HuH-7.5 (cell line): Measurements from ENCODE around the gene TMEM141.
A peak's percentile ranks its signal among the peaks of the same experiment; 100 is the strongest.
"Not testable (repeated sequence)": the region's sequence is repeated elsewhere in the genome, so short reads cannot be mapped to it uniquely, and the experiment has no call there.

Source experiments
- DNase-seq: peaks from one replicate; pipeline ENCODE4 v3.0.0; 2011; ENCODE audit warnings: low spot score

TMEM141 gene

DNA sequence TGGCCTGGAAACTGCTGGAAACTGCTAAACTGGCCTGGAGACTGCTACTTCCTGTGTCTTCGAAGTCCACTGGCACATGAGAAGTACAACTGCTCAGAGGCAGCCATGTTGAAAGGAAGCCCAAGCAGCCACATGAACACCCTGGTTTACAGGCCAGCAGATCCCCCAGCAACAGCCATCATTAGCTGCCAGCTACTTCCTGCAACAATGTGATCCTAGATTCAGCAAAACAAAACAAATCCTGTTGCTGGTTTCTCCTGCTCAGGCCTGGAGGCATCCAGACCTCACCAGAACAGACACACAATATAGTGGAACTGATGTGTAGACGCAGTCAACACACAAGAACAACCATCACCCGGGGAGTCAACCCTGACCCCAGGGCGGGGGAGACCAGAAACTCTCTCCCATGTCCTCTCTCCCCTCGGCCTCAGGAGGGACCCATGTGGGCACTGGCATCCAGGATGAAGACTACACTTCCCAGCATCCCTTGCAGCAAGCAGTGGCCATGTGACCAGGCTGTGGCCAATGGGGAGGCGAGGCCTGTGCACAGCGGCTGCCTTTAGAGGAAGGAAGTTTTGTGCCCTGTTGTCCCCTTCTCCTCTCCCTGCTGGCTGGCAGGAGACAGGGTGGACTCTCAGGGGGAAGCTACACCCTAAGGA lies 17.6 kb upstream of the TMEM141 start:
- DNase-seq = no peak

DNA sequence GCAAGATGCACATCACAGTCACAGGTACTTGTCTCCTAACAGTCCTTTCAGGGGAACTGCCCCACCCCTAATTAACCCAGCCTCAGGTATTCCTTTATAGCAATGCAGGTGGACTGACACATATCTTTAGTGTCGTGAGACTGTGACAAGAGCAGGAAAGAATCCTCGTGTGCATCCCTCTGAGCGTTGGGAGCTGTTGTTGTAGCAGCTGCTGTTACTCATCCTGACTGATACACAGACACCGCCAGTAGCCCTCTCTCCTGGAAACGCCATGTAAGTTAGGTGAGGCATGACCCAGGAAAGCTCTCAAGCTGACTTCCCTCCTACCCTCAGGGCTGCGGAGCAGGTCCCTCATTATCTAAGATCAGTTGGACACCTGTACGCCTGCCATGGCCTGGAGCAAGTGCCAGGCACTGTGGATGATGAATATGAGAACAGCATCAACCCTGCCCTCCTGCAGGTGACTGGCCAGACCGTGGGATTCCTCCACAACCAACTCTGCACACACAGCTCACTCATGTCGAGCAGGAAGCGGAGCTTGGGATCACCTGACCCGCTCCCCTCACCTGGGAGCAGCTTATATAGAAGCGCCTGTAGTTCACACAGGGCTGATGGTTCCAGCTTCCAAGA lies 16.6 kb upstream of the TMEM141 start:
- no peak for DNase-seq

DNA sequence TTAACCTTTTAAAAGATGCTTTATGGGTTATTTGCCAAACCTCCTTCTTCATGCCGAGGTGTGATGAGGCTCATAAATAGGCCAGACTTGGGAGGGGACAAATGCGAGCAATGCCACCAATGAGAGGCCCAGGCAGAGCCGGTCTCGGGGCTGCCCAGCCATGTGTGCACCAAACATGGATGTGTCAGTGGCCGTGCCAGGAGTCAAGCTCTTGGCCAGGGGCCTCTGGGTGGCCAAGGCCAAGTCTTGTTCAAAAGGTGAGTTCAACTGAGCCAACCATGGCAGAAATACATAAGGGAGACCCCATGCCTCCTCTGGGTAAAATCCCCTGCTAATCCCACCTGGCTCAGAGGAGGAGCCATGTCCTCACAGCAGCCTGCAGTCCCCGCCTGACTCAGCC lies 16.0 kb upstream of the TMEM141 start:
- DNase-seq = no peak

DNA sequence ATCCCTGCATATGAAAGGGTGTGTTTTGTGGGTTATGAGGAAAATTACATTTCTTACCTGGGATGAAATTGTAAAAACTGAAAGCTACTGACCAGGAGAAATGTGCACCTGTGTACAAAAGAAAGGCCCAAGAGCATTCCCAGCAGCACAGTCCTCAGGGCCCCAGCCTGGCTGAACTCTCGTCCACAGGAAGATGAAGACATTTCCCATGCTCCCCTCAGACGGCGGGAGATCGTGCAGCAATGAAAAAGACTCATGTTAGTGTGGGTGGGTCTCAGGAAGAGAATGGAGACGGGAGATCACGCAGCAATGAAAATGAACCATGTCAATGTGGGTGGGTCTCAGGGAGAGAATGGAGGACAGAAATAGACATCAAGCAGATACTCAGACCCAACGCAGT lies 14.2 kb upstream of the TMEM141 start:
- no peak for DNase-seq

DNA sequence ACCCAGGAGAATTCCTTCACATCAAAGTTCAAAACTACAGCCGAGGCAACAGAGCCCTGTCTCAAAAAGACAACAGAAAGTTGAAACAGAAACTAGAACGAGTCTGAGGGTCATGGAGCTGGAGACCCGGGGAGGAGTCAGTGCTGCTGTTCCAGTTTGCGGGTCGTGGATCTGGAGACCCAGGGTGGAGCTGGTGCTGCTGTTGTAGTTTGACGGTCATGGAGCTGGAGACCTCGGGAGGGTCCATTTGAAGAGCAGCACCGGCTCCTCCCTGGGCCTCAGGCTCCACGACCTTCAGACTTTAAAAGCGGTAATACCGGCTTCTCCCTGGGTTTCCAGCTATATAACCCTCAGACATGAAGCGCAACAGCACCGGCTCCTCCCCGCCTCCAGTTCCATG lies 13.8 kb upstream of the TMEM141 start:
- no peak for DNase-seq

DNA sequence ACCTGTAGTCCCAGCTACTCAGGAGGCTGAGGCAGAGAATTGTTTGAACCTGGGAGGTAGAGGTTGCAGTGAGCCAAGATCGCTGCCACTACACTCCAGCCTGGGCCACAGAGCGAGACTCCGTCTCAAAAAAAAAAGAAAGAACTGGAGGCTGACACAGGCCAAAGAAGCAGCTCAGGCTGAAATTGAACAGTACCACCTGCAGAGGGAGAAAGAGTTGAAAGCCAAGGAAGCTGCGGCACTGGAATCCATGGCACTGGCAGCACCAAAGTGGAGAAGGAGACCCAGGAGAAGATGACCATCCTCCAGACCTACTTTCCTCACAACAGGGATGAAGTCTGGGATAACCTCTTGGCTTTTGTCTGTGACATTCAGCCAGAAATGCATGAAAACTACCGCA lies 11.3 kb upstream of the TMEM141 start:
- no peak for DNase-seq

DNA sequence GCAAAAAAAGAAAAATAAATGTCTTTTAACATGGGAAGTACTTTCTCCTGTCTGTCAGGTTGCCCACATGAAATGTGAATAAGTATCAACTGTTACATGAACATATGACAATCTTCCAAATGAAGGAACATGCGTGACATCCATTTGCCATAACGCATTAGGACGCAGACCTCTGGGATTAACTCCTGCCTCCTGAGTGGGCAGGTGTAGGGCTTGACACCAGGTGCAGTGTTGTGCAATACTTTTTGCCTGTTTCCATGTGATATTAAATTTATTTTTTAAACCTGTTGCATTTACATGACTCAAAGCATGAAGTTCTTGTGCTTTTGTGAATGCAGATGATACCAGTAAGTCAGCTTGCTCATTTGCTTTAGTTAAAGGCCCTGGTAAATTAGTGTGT lies 8.7 kb upstream of the TMEM141 start:
- DNase-seq = no peak

DNA sequence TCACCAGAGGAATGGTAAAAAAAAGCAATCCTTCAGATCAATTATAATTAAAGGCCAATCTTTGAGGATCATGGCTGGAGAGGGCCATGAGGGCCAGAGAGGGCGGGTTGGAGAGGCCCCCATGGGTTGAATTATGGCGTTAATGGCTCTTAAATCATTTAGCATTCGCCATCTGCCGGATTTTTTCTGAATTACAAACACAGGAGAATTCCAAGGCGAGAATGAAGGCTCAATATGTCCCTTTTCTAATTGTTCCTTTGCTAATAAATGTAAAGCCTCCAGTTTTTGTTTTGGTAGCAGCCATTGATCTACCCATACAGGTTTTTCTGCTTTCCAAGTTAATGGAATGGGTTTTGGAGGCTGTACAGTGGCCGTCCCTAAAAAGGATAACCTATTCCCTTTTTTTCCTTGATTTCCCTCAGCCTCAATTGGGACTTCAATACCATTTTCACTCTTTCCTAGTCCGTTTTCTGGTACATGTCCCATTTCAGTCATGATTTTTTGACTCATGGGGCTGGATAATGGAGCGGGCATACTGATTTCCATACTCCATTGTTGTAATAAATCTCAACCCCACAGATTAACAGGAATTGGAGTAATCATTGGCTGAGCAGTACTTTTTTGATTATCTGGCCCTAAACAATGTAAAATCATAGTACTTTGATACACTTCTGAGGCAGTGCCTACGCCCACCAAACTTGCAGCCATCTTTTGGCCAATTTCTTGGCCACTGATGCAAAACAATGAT lies 6.7 kb upstream of the TMEM141 start:
- no peak for DNase-seq

DNA sequence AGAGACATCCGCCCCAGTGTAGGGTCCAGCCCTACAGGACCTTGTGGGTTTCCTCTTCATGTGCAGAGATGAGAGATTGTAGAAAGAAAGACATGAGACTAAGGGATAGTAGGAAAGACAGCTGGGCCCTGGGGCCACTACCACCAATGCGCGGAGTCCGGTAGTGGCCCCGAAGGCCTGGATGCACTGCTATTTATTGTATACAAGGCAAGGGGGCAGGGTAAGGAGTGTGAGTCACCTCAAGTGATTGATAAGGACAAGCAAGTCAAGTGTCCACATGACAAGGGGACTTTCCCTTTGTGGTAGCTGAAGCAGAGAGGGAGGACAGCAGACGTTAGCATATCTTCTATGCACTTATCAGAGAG lies 6.2 kb upstream of the TMEM141 start:
- no peak for DNase-seq

DNA sequence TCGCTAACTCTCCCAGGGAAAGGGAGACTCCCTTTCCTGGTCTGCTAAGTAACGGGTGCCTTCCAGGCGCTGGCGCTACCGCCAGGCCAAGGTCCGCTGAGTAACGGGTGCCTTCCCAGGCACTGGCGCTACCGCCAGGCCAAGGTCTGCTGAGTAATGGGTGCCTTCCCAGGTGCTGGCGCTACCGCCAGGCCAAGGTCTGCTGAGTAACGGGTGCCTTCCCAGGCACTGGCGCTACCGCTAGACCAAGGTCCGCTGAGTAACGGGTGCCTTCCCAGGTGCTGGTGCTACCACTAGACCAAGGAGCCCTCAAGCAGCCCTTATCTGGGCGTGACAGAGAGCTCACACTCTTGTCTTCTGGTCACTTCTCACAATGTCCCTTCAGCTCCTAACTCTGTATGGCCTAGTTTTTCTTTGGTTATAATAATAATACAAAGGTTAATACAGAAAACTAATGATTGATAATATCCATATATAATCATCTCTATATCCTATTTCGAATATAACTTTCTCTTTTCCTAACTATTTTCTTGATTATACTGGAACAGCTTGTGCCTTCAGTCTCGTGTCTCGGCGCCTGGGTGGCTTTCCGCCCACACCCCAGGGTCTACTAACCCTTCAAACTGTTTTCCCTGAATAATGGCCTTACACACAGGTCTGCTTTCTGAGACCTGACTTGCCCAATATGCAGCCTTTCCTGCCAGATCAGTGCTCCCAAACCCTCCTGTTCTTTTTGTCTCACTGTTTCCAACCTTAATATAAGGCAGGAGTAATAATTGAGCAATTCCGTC lies 5.4 kb upstream of the TMEM141 start:
- DNase-seq = not testable (repeated sequence)

DNA sequence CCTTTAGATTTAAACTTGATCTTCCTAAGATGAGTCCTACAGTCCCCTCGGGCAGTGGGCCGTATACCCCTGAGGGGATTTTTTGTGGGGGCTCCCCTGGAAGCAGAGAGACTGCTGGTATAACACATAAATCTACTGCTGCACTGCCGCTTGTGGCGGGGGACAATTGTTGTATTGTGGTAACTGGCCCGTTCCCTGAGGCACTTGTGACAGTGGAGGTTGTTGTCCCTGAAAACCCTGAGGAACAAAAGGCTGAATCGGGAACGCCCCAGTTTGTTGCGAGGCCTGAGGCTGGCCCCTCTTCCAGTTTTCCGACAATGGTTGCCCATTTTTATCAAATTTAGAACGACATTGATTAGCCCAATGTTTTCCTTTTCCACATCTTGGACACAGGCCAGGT lies 4.7 kb upstream of the TMEM141 start:
- no peak for DNase-seq

DNA sequence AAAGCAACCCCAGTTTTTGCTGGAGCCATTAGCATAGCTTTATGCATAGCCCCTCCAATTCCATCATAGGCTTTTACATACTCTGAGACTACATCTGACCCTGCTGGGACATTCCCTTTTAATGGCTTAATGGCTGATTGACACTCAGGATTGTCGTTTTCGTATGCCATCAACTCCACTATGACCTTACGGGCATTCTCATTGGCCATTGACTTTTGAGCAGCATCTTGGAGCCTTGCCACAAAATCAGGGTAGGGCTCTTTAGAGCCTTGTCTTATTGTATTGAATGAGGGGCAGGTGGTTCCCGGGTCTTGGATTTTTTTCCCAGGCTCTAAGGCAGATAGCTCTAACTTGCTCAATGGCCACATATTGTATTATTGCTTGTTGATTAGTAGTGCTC lies 4.2 kb upstream of the TMEM141 start:
- not testable (repeated sequence) for DNase-seq

DNA sequence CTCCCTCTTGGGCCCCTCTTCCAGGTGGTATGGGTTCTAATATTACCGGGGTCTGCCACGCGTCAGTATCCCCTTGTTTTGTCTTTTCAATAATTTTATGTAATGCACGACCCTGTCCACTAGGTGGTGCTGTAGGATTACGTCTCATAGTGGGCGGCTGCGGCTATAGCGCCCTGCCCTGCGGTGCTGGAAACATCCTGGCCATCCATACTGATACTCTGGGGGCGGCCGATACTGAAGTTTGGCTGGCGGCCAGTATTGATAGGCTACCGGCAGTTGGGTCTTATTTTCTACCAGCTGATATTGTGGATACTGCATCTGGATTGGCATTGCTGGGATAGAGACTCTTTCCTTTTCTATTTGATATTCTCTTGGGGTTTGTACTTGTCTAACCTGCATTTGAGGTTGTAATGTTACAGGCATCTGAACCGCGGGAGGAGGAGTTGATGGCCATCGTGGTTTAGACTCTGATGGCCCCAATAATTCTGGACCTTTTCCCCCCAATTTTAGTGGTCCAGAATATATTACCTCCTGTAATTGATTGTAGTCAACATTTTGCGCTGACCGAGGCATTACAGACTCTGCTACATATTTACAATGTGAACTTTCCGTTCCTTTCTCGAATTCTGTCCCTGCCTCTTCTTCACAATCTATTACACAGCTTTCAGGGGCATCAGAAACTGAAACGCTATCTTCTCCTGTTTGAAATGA lies 3.3 kb upstream of the TMEM141 start:
- DNase-seq = peak; percentile 79

DNA sequence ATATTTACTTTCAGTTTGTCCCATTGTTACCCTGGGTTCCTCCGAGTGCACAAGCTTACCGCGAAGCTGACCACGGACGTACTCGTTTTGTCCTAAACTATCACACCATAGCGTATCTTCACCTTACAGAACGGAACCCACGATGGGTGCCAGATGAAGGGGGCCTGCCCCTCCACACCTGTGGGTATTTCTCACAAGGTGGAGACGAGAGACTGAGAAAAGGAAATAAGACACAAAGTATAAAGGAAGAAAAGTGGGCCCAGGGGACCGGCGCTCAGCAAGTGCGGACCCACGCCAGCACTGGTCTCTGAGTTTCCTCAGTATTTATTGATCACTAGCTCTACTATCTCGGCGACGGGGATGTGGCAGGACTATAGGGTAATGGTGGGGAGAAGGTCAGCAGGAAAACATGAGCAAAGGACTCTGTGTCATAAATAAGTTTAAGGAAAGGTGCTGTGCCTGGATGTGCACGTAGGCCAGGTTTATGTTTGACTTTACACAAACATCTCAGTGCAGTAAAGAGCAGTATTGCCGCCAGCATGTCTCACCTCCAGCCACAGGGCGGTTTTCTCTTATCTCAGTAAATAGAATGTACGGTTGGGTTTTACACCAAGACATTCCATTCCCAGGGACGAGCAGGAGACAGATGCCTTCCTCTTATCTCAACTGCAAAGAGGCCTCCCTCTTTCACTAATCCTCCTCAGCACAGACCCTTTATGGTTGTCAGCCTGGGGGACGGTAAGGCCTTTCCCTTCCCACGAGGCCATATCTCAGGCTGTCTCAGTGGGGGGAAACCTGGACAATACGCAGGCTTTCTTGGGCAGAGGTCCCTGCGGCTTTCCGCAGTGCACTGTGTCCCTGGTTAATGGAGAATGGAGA lies 2.3 kb upstream of the TMEM141 start:
- not testable (repeated sequence) for DNase-seq

DNA sequence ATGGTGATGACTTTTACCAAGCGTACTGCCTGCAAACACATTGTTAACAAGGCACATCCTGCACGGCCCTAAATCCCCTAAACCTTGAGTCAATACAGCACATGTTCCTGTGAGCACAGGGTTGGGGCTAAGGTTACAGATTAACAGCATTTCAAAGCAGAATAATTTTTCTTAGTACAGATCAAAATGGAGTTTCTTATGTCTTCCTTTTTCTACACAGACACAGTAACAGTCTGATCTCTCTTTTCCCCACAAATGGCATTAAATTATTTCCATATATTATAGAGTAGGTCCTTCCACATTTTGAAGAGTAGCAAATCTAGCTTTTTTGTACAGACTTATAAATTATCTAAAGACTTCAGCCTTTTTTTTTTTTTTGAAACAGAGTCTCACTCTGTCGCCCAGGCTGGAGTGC lies 1.6 kb upstream of the TMEM141 start:
- DNase-seq = no peak

DNA sequence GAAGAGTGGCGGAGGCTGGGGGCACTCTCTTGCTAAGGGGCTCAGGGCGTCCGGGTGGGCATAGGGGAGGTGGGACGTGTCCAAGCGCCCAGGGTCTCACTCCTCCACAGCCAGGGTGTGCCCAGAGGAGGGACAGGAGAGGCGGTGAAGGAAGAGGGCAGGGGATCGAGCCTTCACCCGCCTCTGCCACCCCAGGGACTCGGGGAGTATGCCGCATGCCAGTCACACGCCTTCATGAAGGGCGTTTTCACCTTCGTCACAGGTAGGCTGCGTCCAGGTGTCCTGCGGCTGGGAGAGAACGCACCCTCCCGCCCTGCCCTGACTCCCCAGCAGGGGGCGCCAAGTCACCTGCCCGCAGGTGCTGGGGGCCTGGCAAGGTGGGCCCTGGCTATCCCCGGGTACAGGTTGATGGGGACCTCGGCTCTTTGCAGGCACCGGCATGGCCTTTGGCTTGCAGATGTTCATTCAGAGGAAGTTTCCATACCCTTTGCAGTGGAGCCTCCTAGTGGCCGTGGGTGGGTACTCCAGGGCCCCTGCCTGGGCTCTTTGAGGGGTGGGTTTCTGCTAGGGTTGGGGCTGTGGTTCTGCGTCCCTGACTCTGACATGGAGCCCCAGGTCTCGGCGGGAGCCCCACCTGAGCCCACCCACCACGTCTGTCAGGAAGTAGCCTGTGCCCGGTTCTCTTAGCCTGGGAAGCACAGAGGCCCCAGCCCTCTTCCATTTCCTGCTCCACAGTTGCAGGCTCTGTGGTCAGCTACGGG lies 552 bp downstream of the TMEM141 start:
- DNase-seq = no peak

DNA sequence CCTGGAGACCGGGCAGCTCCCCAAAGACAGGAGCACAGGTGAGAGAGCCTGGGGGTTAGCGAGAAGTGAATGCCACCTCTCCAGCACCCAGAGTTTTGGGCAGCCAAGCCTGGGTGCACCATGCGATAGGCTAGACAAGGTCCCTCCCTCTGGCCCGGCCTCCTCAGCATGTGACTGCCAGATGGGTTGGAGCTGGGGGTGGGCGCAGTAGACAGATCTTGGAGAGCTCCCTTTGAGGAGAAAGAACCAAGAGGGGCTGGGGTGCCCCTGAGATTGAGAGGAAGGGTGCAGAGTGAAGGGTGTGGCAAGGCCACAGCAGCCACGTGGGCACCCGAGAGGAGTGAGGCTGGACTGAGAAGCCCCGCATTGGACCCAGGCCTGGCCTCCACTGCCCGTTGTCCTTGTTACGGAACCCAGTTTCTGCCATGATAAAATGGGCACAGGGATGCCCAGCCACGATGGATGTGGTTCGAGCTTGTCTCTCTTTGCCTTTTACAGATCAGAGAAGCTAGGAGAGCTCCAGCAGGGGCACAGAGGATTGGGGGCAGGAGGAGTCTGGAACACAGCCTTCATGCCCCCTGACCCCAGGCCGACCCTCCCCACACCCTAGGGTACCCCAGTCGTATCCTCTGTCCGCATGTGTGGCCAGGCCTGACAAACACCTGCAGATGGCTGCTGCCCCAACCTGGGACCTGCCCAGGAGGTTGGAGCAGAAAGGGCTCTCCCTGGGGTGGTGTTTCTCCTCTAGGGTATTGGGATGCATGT lies 1.4 kb downstream of the TMEM141 start:
- no peak for DNase-seq

DNA sequence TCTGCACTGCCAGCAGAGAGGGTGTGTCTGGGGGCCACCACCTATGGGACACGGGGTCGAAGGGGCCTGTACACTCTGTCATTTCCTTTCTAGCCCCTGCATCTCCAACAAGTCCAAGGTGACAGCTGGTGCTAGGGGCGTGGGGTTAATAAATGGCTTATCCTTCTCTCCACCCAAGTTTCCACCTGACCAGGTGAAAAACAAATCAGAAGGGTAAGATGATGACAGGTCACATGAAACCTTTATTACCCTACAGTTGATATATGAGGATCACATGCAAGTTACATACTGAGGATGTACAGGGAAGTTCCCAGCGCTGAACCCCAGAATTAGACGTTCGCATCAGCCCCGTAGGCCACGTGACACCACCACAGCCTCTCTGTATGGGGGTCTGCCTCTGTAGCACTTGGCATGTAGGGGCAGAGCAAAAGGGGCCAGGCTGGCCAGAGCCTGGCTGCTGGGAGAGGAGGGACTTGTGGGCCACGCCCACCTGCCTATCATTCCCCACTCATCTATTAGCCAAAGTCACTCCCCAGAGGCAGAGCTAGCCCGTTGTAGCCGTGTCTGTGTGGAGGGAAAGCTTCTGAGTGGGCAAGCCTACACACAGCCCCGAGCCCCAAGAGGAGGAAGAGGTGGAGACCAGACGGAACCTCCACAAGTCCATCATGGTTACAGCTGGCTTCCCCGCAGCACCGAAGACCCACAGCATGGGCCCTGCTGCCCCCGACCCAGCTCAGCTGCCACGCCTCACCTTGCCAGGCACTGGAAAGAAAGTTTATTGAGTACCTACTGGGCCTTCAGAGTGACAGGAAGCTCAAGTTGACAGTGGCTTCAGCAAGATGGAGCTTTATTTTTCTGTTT lies 2.2 kb downstream of the TMEM141 start:
- DNase-seq = no peak
